B cell (primary cell): ENCODE results near the gene MUC12. TPM values are rescaled to one million over a fixed set of nuclear protein-coding genes. Genes with fewer than 3 reads are reported as not detected.

Experiments used
- ATAC-seq: fragments of 200-7000 bp; cut with Tn5 transposase; one replicate; pipeline ENCODE4 v1.10.0; 2021; ENCODE audit warnings: low read depth, mild to moderate bottlenecking, moderate number of reproducible peaks, moderate library complexity
- CTCF ChIA-PET: fragments of 350-600 bp; sonication (Branson Sonifier 250); formaldehyde crosslinking; loops from one replicate; lab custom pipeline; 2021; ENCODE audit warnings: antibody characterized with exemption, inconsistent platforms; lab: Charles Lee
- POLR2A ChIA-PET: fragments of 350-600 bp; sonication (Branson Sonifier 250); formaldehyde crosslinking; loops from one replicate; lab custom pipeline; 2021; ENCODE audit warnings: antibody characterized with exemption; lab: Charles Lee
- DNase-seq: peaks from one replicate; pipeline ENCODE4 v3.0.0; 2013
- H2AFZ ChIP-seq: 2 replicates; pipeline ENCODE4 v1.6.1; 2012; ENCODE audit warnings: mild to moderate bottlenecking, low read depth, low read length; ENCODE audit not compliant: insufficient read depth, poor library complexity, severe bottlenecking
- H3K27ac ChIP-seq, 2 donors: 1 replicate in 1 of 2; 2 replicates in 1 of 2; pipeline ENCODE4 v1.5.1; 2012 to 2013; ENCODE audit warnings: low read length in 2 of 2, mild to moderate bottlenecking in 2 of 2, moderate library complexity in 1 of 2
- H3K27me3 ChIP-seq, 4 experiments: fragments of 200-600 bp in 1 of 4; sonication (generic) in 1 of 4; replicated peaks in 1 of 4; 1 replicate in 2 of 4; 2 replicates in 2 of 4; pipeline versions ENCODE4 v1.6.1 to v1.7.0; 2013 to 2016; ENCODE audit warnings: low read length in 3 of 4, mild to moderate bottlenecking in 2 of 4, mixed read lengths in 1 of 4, moderate library complexity in 1 of 4; ENCODE audit not compliant: insufficient read depth in 4 of 4, control insufficient read depth in 3 of 4; ENCODE audit errors: control extremely low read depth in 1 of 4
- H3K36me3 ChIP-seq, 2 experiments: replicated peaks in 1 of 2; 1 replicate in 1 of 2; 2 replicates in 1 of 2; pipeline versions ENCODE4 v1.6.1 to v1.7.1; 2013; ENCODE audit warnings: low read length in 1 of 2; ENCODE audit not compliant: insufficient read depth in 2 of 2, control insufficient read depth in 1 of 2; ENCODE audit errors: control extremely low read depth in 1 of 2, extremely low read depth in 1 of 2
- H3K4me1 ChIP-seq, 2 donors: fragments of 200-600 bp in 1 of 2; sonication (generic) in 1 of 2; 1 replicate in 1 of 2; 2 replicates in 1 of 2; pipeline versions ENCODE4 v1.5.1 to v1.6.1; 2013 to 2017; ENCODE audit warnings: low read length in 2 of 2; ENCODE audit not compliant: control insufficient read depth in 2 of 2, insufficient read depth in 2 of 2
- H3K4me2 ChIP-seq: replicated peaks from 2 replicates; pipeline ENCODE3; 2012; ENCODE audit warnings: mild to moderate bottlenecking, low read depth, low read length; ENCODE audit not compliant: poor library complexity, severe bottlenecking
- H3K4me3 ChIP-seq, 5 experiments: fragments of 200-600 bp in 1 of 5; sonication (generic) in 1 of 5; 1 replicate in 3 of 5; 2 replicates in 2 of 5; pipeline versions ENCODE4 v1.5.1 to v1.7.0; 2011 to 2016; ENCODE audit warnings: low read length in 4 of 5, mild to moderate bottlenecking in 4 of 5, low read depth in 2 of 5, control low read depth in 1 of 5, moderate library complexity in 1 of 5; ENCODE audit not compliant: insufficient read depth in 1 of 5; ENCODE audit errors: control extremely low read depth in 1 of 5, extremely low read depth in 1 of 5
- H3K79me2 ChIP-seq: fragments of 200-600 bp; sonication (generic); one replicate; pipeline ENCODE4 v1.6.0; 2016; ENCODE audit warnings: low read length; ENCODE audit not compliant: control insufficient read depth, insufficient read depth
- H3K9ac ChIP-seq: fragments of 200-600 bp; sonication (generic); 2 replicates; pipeline ENCODE4 v1.6.1; 2017; ENCODE audit warnings: mild to moderate bottlenecking, low read length, moderate library complexity
- H3K9me3 ChIP-seq, 3 donors: one replicate each; pipeline versions ENCODE4 v1.6.1 to v1.7.1; 2013; ENCODE audit warnings: low read length in 2 of 3; ENCODE audit not compliant: control insufficient read depth in 2 of 3, insufficient read depth in 1 of 3; ENCODE audit errors: control extremely low read depth in 1 of 3
- H4K20me1 ChIP-seq: 2 replicates; pipeline ENCODE4 v1.6.0; 2012; ENCODE audit warnings: mild to moderate bottlenecking, low read length; ENCODE audit not compliant: insufficient read depth, control insufficient read depth, poor library complexity, severe bottlenecking
- H3K27ac Mint-ChIP-seq: one replicate; pipeline ENCODE4 v1.8.0; 2021; ENCODE audit warnings: mixed read lengths
- H3K27me3 Mint-ChIP-seq: one replicate; pipeline ENCODE4 v1.8.0; 2021; ENCODE audit warnings: mixed read lengths
- H3K4me1 Mint-ChIP-seq: one replicate; pipeline ENCODE4 v1.8.0; 2021; ENCODE audit warnings: mixed read lengths
- H3K4me3 Mint-ChIP-seq: one replicate; pipeline ENCODE4 v1.8.0; 2021; ENCODE audit warnings: mixed read lengths
- H3K9me3 Mint-ChIP-seq: one replicate; pipeline ENCODE4 v1.8.0; 2022; ENCODE audit warnings: mixed read lengths; ENCODE audit not compliant: insufficient read depth
- EZH2 ChIP-seq: IDR thresholded peaks from 2 replicates; pipeline ENCODE4 v1.6.1; 2012; ENCODE audit warnings: borderline replicate concordance, low read depth, mild to moderate bottlenecking, moderate library complexity, low read length; ENCODE audit not compliant: insufficient read depth, poor library complexity, severe bottlenecking
- WGBS: methylation state at CpG from one replicate; pipeline ENCODE4 v1.1.5; 2013; ENCODE audit warnings: missing lambda C conversion rate; ENCODE audit not compliant: insufficient coverage; 5-methylcytosine and 5-hydroxymethylcytosine counted together
- intact Hi-C: fragments of 100-400 bp; cut with micrococcal nuclease; formaldehyde crosslinking; loops from one replicate; pipeline ENCODE4 v1.10.0; 2022
- polyA plus RNA-seq: library from polyadenylated mRNA; depleted of rRNA; stranded (reverse); fragments of >200 nt; gene quantifications from 2 replicates; pipeline ENCODE4 v1.2.3, GENCODE V29; 2012
- total RNA-seq, 2 donors: library from RNA; stranded (reverse); fragments of 120-200 nt in 1 of 2; gene quantifications; 1 replicate in 1 of 2; 2 replicates in 1 of 2; pipeline versions ENCODE4 v1.2.3 to v1.2.4, GENCODE V29; 2013 to 2022
- TF ChIP-seq, protein P1 (sequence below): fragments of 200-600 bp; IDR thresholded peaks from one replicate; pipeline ENCODE4 v1.8.0; 2022; ENCODE audit warnings: antibody characterized with exemption, mild to moderate bottlenecking

The MUC12 gene
- total and polyA plus RNA-seq, 2 donors (not counting 1 experiment from before 2014, with no cell fraction given), result 0.81 TPM; not detected in 1

GRCh38 chr7:100968031-100968430 is 1.3 kb upstream of the MUC12 start:
- H3K9me3 Mint-ChIP-seq, result no peaks in the 10 kb centered on the region
- H3K27ac ChIP-seq, result no peak overlapping the region
- no peak overlapping the region for H3K27ac Mint-ChIP-seq
- H3K79me2 ChIP-seq, result no peaks in the 10 kb centered on the region
- no peak for DNase-seq
- TF ChIP-seq, protein P1, sequence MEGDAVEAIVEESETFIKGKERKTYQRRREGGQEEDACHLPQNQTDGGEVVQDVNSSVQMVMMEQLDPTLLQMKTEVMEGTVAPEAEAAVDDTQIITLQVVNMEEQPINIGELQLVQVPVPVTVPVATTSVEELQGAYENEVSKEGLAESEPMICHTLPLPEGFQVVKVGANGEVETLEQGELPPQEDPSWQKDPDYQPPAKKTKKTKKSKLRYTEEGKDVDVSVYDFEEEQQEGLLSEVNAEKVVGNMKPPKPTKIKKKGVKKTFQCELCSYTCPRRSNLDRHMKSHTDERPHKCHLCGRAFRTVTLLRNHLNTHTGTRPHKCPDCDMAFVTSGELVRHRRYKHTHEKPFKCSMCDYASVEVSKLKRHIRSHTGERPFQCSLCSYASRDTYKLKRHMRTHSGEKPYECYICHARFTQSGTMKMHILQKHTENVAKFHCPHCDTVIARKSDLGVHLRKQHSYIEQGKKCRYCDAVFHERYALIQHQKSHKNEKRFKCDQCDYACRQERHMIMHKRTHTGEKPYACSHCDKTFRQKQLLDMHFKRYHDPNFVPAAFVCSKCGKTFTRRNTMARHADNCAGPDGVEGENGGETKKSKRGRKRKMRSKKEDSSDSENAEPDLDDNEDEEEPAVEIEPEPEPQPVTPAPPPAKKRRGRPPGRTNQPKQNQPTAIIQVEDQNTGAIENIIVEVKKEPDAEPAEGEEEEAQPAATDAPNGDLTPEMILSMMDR, result no peak
- no peak for TF ChIP-seq EZH2
- no peak overlapping the region for H3K4me2 ChIP-seq
- no peak overlapping the region for H2AFZ ChIP-seq
- intact Hi-C loops, result no loop called here
- H3K27me3 ChIP-seq, result peaks cover 0 to 56% (median 35%) of the 10 kb centered on the region in 4 experiments
- H4K20me1 ChIP-seq, result no peaks in the 10 kb centered on the region
- no peak for ATAC-seq
- H3K4me1 Mint-ChIP-seq, result peaks cover 21% of the 10 kb centered on the region
- no peaks in the 10 kb centered on the region for H3K36me3 ChIP-seq
- 29% methylated on average over 2 of the region's 6 CpGs for WGBS
- H3K4me3 ChIP-seq, result no peak overlapping the region
- peaks cover 0 to 36% (median 0%) of the 10 kb centered on the region in 3 donors for H3K9me3 ChIP-seq
- CTCF ChIA-PET, result no interaction called here
- no peak overlapping the region for H3K4me3 Mint-ChIP-seq
- peaks cover 56% of the 10 kb centered on the region for H3K27me3 Mint-ChIP-seq
- POLR2A ChIA-PET, result no interaction called here
- H3K9ac ChIP-seq, result no peak overlapping the region
- H3K4me1 ChIP-seq, result peaks cover 21 to 28% of the 10 kb centered on the region in 2 donors

DNA sequence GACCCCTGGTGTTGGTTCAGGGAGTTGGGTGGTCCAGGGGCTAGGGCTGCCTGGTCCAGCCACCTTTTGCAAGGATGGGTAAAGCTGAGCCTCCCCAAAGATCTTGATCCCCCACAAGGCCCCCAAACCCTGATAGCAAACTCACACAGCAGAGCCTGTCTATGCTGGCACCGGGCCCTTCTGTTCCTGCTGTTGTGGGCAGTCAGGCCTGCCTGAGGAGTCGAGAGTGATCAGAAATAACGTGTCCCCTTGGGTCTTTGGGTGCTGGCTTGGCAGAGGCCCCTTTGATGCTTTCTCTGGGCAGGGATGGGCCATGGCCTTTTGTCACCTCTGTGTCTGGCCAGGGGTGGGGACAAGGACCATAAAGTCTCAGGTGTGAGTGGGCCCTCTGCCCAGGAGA is 715 bp upstream of the MUC12 start:
- H3K4me1 ChIP-seq, result peaks cover 21 to 28% of the 10 kb centered on the region in 2 donors
- ChIA-PET POLR2A (no interaction called here), CTCF (no interaction called here)
- no peak overlapping the region for H3K9ac ChIP-seq
- H3K27me3 ChIP-seq, result peaks cover 0 to 52% (median 34%) of the 10 kb centered on the region in 4 experiments
- H3K9me3 ChIP-seq, result peaks cover 0 to 36% (median 0%) of the 10 kb centered on the region in 3 donors
- Mint-ChIP-seq H3K4me1 (peaks cover 21% of the 10 kb centered on the region), H3K4me3 (no peak overlapping the region), H3K9me3 (no peaks in the 10 kb centered on the region), H3K27me3 (peaks cover 53% of the 10 kb centered on the region), H3K27ac (no peak overlapping the region)
- ATAC-seq (no peak), DNase-seq (no peak)
- no peak overlapping the region for H3K27ac ChIP-seq
- 9% methylated on average over 3 of the region's 3 CpGs for WGBS
- no peaks in the 10 kb centered on the region for H4K20me1 ChIP-seq
- no peak overlapping the region for H3K4me3 ChIP-seq
- no peaks in the 10 kb centered on the region for H3K79me2 ChIP-seq
- no peak overlapping the region for H2AFZ ChIP-seq
- TF ChIP-seq, protein P1, result no peak
- no peak for TF ChIP-seq EZH2
- intact Hi-C loops, result no loop called here
- no peaks in the 10 kb centered on the region for H3K36me3 ChIP-seq
- no peak overlapping the region for H3K4me2 ChIP-seq
